ENCODE data around the gene RGS6.

DNA sequence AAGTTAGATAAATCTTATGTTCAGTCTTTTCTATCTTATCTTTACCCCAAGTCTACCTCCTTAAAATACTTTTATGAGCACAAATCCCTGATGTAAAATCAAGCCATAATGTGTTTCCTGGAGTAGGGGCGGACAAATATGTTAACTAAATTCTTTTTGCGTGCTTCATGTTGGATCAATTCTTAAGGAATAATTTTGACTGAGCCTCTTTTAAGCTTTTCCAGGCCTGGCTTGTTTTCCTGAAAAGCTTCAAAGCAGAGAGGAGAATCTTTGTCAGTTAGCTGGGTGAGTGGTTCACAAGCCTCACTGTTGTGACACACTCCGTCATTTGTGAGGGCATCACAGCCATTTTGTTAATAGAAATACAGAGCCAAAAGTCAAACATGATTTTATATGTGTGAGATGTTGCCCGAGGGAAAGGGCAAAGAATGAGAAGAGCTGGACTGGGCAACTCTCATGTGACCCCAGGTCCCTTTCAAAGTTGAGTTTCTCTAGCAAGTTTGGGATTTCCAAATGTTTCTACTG lies 468.9 kb downstream of the RGS6 start:
- TF ChIP-seq POLR2A (IDR thresholded peaks at IDR 0.05) = no peak
- TF ChIP-seq, protein P1, sequence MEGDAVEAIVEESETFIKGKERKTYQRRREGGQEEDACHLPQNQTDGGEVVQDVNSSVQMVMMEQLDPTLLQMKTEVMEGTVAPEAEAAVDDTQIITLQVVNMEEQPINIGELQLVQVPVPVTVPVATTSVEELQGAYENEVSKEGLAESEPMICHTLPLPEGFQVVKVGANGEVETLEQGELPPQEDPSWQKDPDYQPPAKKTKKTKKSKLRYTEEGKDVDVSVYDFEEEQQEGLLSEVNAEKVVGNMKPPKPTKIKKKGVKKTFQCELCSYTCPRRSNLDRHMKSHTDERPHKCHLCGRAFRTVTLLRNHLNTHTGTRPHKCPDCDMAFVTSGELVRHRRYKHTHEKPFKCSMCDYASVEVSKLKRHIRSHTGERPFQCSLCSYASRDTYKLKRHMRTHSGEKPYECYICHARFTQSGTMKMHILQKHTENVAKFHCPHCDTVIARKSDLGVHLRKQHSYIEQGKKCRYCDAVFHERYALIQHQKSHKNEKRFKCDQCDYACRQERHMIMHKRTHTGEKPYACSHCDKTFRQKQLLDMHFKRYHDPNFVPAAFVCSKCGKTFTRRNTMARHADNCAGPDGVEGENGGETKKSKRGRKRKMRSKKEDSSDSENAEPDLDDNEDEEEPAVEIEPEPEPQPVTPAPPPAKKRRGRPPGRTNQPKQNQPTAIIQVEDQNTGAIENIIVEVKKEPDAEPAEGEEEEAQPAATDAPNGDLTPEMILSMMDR (IDR thresholded peaks at IDR 0.05) = no peak
